Measurements from ENCODE around the gene SEC62.

The SEC62 gene

DNA sequence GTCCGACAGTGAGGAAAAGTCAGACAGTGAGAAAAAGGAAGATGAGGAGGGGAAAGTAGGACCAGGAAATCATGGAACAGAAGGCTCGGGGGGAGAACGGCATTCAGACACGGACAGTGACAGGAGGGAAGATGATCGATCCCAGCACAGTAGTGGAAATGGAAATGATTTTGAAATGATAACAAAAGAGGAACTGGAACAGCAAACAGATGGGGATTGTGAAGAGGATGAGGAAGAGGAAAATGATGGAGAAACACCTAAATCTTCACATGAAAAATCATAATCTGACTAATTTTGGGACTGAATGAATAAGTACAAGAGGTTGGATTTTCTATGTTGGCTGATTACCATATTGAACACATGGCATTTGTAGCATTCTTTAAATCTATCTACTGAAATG, 26.2 kb downstream of the SEC62 start:
- no peak for DNase-seq

DNA sequence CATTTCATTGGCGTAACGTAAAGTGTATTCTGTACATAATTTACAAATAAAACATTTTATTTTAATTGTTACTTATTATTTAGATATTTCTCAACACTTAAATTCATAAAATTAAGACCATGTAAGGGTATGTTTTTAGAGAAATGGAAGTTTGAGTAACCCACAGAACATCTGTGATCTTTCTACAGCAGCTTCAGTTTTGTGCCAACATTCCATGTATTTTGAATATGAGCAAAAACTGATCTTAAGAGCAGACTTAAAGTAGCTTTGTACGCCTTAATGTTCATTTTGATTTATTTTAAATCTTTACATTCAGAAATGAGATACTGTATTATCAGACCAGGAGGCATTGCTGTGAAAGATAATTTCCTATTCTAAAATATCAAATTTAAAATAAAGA, 27.2 kb downstream of the SEC62 start:
- H3F3A ChIP-seq (ENCODE audit: insufficient read depth, low read length) = peaks cover 8% of the 10 kb centered on the region
- peaks cover 12% of the 10 kb centered on the region for H3K4me1 ChIP-seq (ENCODE audit: low read length)
- no peaks in the 10 kb centered on the region for H3K9me3 ChIP-seq (replicated peaks; ENCODE audit: insufficient read depth, low read length)
- H3K9ac ChIP-seq (ENCODE audit: low read length) = no peak overlapping the region
- H3K79me2 ChIP-seq (ENCODE audit: low read length) = no peaks in the 10 kb centered on the region
- no peaks in the 10 kb centered on the region for H3K27me3 ChIP-seq (replicated peaks; ENCODE audit: insufficient read depth, low read length)
- H3K4me3 ChIP-seq (ENCODE audit: low read length) = no peak overlapping the region
- H3K27ac ChIP-seq (ENCODE audit: low read length) = no peak overlapping the region
- H4K20me1 ChIP-seq (ENCODE audit: insufficient read depth, low read length) = no peaks in the 10 kb centered on the region
- no peak overlapping the region for H2AFZ ChIP-seq (ENCODE audit: low read length)
- TF ChIP-seq, protein P1, sequence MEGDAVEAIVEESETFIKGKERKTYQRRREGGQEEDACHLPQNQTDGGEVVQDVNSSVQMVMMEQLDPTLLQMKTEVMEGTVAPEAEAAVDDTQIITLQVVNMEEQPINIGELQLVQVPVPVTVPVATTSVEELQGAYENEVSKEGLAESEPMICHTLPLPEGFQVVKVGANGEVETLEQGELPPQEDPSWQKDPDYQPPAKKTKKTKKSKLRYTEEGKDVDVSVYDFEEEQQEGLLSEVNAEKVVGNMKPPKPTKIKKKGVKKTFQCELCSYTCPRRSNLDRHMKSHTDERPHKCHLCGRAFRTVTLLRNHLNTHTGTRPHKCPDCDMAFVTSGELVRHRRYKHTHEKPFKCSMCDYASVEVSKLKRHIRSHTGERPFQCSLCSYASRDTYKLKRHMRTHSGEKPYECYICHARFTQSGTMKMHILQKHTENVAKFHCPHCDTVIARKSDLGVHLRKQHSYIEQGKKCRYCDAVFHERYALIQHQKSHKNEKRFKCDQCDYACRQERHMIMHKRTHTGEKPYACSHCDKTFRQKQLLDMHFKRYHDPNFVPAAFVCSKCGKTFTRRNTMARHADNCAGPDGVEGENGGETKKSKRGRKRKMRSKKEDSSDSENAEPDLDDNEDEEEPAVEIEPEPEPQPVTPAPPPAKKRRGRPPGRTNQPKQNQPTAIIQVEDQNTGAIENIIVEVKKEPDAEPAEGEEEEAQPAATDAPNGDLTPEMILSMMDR (IDR thresholded peaks at IDR 0.05; ENCODE audit: low read length) = no peak
- TF ChIP-seq EZH2 (optimal IDR thresholded peaks at IDR 0.05; ENCODE audit: low read depth, low read length) (no peak), EZH2phosphoT487 (IDR thresholded peaks at IDR 0.05; ENCODE audit: low read length) (no peak)
- H3K36me3 ChIP-seq (replicated peaks; ENCODE audit: insufficient read depth, low read length) = peaks cover 17% of the 10 kb centered on the region; the same call in 1 of the 2 replicates
- H3K4me2 ChIP-seq (ENCODE audit: low read depth, low read length) = no peak overlapping the region
- no peaks in the 10 kb centered on the region for H3K9me2 ChIP-seq (replicated peaks; ENCODE audit: insufficient read depth, low read length)
- DNase-seq = no peak

More for the DNA sequence above, 26.2 kb downstream of the SEC62 start:
- H2AFZ ChIP-seq (ENCODE audit: low read length) = no peak overlapping the region
- no peak overlapping the region for H3K4me3 ChIP-seq (ENCODE audit: low read length)
- no peak overlapping the region for H3K27ac ChIP-seq (ENCODE audit: low read length)
- no peaks in the 10 kb centered on the region for H3K79me2 ChIP-seq (ENCODE audit: low read length)
- H3K9me3 ChIP-seq (replicated peaks; ENCODE audit: insufficient read depth, low read length) = no peaks in the 10 kb centered on the region
- TF ChIP-seq EZH2phosphoT487 (IDR thresholded peaks at IDR 0.05; ENCODE audit: low read length) = no peak
- no peak overlapping the region for H3K4me2 ChIP-seq (ENCODE audit: low read depth, low read length)
- H3K4me1 ChIP-seq (ENCODE audit: low read length) = peaks cover 3% of the 10 kb centered on the region
- H3K27me3 ChIP-seq (replicated peaks; ENCODE audit: insufficient read depth, low read length) = no peaks in the 10 kb centered on the region
- H4K20me1 ChIP-seq (ENCODE audit: insufficient read depth, low read length) = no peaks in the 10 kb centered on the region
- H3K9me2 ChIP-seq (replicated peaks; ENCODE audit: insufficient read depth, low read length) = no peaks in the 10 kb centered on the region
- no peak overlapping the region for H3K9ac ChIP-seq (ENCODE audit: low read length)
- no peaks in the 10 kb centered on the region for H3F3A ChIP-seq (ENCODE audit: insufficient read depth, low read length)
- peaks cover 17% of the 10 kb centered on the region; the same call in 1 of the 2 replicates for H3K36me3 ChIP-seq (replicated peaks; ENCODE audit: insufficient read depth, low read length)

DNA sequence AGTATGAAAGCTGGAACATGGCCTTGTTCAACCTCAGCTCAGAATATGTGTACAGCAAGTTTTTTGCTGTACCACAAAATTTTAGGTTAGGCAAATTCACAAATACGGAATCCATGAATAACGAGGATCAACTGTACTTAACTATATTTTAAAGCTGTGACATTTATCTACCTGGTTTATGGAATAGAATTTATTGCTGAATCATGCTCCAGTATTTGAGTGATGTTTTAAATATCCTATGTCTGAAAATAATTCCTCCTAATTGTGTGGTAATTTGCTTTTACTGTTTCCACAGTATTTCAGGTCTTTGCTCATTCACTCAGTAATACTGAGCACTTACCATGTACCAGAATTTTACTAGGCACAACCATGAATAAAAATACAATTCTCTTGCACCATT, 29.5 kb downstream of the SEC62 start:
- peaks cover 20% of the 10 kb centered on the region for H3K4me1 ChIP-seq (ENCODE audit: low read length)
- H3K4me2 ChIP-seq (ENCODE audit: low read depth, low read length) = no peak overlapping the region
- H3K4me3 ChIP-seq (ENCODE audit: low read length) = no peak overlapping the region
- H3K9me2 ChIP-seq (replicated peaks; ENCODE audit: insufficient read depth, low read length) = no peaks in the 10 kb centered on the region
- no peaks in the 10 kb centered on the region for H4K20me1 ChIP-seq (ENCODE audit: insufficient read depth, low read length)
- H3K9me3 ChIP-seq (replicated peaks; ENCODE audit: insufficient read depth, low read length) = no peaks in the 10 kb centered on the region
- H3K27me3 ChIP-seq (replicated peaks; ENCODE audit: insufficient read depth, low read length) = no peaks in the 10 kb centered on the region
- H3K79me2 ChIP-seq (ENCODE audit: low read length) = no peaks in the 10 kb centered on the region
- TF ChIP-seq, protein P1 (IDR thresholded peaks at IDR 0.05; ENCODE audit: low read length) = no peak
- TF ChIP-seq EZH2phosphoT487 (IDR thresholded peaks at IDR 0.05; ENCODE audit: low read length) = no peak
- no peak for TF ChIP-seq EZH2 (optimal IDR thresholded peaks at IDR 0.05; ENCODE audit: low read depth, low read length)
- H2AFZ ChIP-seq (ENCODE audit: low read length) = no peak overlapping the region
- no peak overlapping the region for H3K27ac ChIP-seq (ENCODE audit: low read length)
- DNase-seq = no peak
- H3K9ac ChIP-seq (ENCODE audit: low read length) = no peak overlapping the region
- H3K36me3 ChIP-seq (replicated peaks; ENCODE audit: insufficient read depth, low read length) = peaks cover 17% of the 10 kb centered on the region; the same call in 1 of the 2 replicates
- H3F3A ChIP-seq (ENCODE audit: insufficient read depth, low read length) = peaks cover 15% of the 10 kb centered on the region

DNA sequence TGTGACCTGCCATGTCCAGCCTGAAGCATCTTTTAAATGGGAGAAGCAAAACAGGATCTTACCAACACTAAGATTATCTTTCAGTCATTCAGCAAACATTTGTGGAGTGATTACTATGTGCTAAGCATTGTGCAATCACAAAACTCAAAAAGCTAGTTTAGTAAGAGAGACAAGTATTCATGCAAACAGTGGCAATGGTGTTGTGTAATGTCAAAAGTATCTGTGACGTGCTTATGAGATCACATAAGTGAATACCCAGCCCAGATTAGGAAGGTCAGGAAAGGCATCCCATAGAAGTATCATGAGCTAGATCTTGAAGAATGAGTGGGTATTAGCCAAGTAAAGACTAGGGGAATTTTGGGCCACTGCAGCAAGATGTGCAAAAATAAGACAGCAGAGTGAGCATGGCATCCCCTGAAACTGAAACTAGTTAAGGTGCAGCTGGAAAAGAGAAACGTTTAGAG, 32.1 kb downstream of the SEC62 start:
- Histone ChIP-seq H2AFZ (ENCODE audit: low read length) (no peak overlapping the region), H4K20me1 (ENCODE audit: insufficient read depth, low read length) (no peaks in the 10 kb centered on the region), H3K79me2 (ENCODE audit: low read length) (no peaks in the 10 kb centered on the region), H3K4me2 (ENCODE audit: low read depth, low read length) (peak overlapping the region; percentile 25), H3K9me2 (replicated peaks; ENCODE audit: insufficient read depth, low read length) (no peaks in the 10 kb centered on the region), H3K4me1 (ENCODE audit: low read length) (peaks cover 28% of the 10 kb centered on the region), H3K27me3 (replicated peaks; ENCODE audit: insufficient read depth, low read length) (no peaks in the 10 kb centered on the region), H3K27ac (ENCODE audit: low read length) (peak overlapping the region; percentile 6; the same call in 1 of the 2 replicates), H3K9me3 (replicated peaks; ENCODE audit: insufficient read depth, low read length) (no peaks in the 10 kb centered on the region), H3K9ac (ENCODE audit: low read length) (no peak overlapping the region), H3K36me3 (replicated peaks; ENCODE audit: insufficient read depth, low read length) (peaks cover 8% of the 10 kb centered on the region; the same call in 1 of the 2 replicates), H3K4me3 (ENCODE audit: low read length) (no peak overlapping the region), H3F3A (ENCODE audit: insufficient read depth, low read length) (peaks cover 15% of the 10 kb centered on the region)
- DNase-seq = peak; percentile 66
- TF ChIP-seq EZH2phosphoT487 (IDR thresholded peaks at IDR 0.05; ENCODE audit: low read length) (no peak), EZH2 (optimal IDR thresholded peaks at IDR 0.05; ENCODE audit: low read depth, low read length) (no peak)
- TF ChIP-seq, protein P1 (IDR thresholded peaks at IDR 0.05; ENCODE audit: low read length) = no peak

All from MM.1S (cell line).